Upper lobe of left lung (tissue), 4 donors: ENCODE measurements around the gene MRPL50.

Experiments
- CTCF ChIP-seq, 6 experiments: fragments of 450-650 bp in 4 of 6; fragments of 200-600 bp in 2 of 6; sonication (generic) in 2 of 6; IDR thresholded peaks; one replicate each; pipeline ENCODE4 v1.5.1; 2016 to 2019; ENCODE audit warnings: antibody characterized with exemption in 6 of 6
- EP300 ChIP-seq, 4 donors: sonication (generic); formaldehyde crosslinking; IDR thresholded peaks; one replicate each; pipeline ENCODE4 v1.5.1; 2017; ENCODE audit warnings: antibody characterized with exemption in 4 of 4, control low read depth in 2 of 4
- POLR2A ChIP-seq, 4 donors: fragments of 450-650 bp; IDR thresholded peaks; one replicate each; pipeline ENCODE4 v1.5.1; 2016 to 2017; ENCODE audit warnings: antibody characterized with exemption in 4 of 4, mild to moderate bottlenecking in 2 of 4
- POLR2AphosphoS5 ChIP-seq, 2 donors: sonication (generic); formaldehyde crosslinking; IDR thresholded peaks; one replicate each; pipeline ENCODE4 v1.5.1; 2017; ENCODE audit warnings: antibody characterized with exemption in 2 of 2

- TF ChIP-seq POLR2AphosphoS5 (IDR thresholded peaks at IDR 0.05) (no peak), CTCF (IDR thresholded peaks at IDR 0.05) (no peak), EP300 (IDR thresholded peaks at IDR 0.05) (no peak), POLR2A (IDR thresholded peaks at IDR 0.05) (no peak)
These were observed 25.9 kb downstream of the MRPL50 start for GRCh38 chr9:101372327-101373118.
